Breast epithelium (tissue), 3 donors: ENCODE results near the gene DPF1.

Experiments used
- CTCF ChIP-seq, 3 donors: fragments of 450-650 bp; IDR thresholded peaks; one replicate each; pipeline ENCODE4 v1.5.1; 2016 to 2017; ENCODE audit warnings: antibody characterized with exemption in 3 of 3, mild to moderate bottlenecking in 3 of 3, moderate library complexity in 3 of 3
- POLR2A ChIP-seq: fragments of 450-650 bp; IDR thresholded peaks from one replicate; pipeline ENCODE4 v1.6.1; 2016; ENCODE audit warnings: antibody characterized with exemption, mild to moderate bottlenecking, moderate library complexity

- TF ChIP-seq POLR2A (no peak), CTCF (IDR thresholded peaks at IDR 0.05) (no peak)
Observed at GRCh38 chr19:38206006-38206745, 17.8 kb downstream of the DPF1 start.
